Gastrocnemius medialis (tissue), 4 donors: ENCODE results near the gene PRSS8. TPM values are rescaled to one million over a fixed set of nuclear protein-coding genes. Genes with fewer than 3 reads are reported as not detected.

Source experiments
- ATAC-seq, 2 donors: fragments of 150-250 bp; one replicate each; pipeline ENCODE4 v1.9.1; 2016
- DNase-seq, 2 donors: peaks; one replicate each; pipeline ENCODE4 v3.0.0-alpha.2; 2019
- H3K27ac ChIP-seq, 4 donors: fragments of 200-600 bp; sonication (generic); 1 replicate in 1 of 4; 2 replicates in 3 of 4; pipeline ENCODE4 v1.5.1; 2016 to 2018; ENCODE audit warnings: mild to moderate bottlenecking in 2 of 4, moderate library complexity in 1 of 4
- H3K27me3 ChIP-seq, 3 donors: fragments of 200-600 bp; sonication (generic) in 2 of 3; 1 replicate in 1 of 3; 2 replicates in 2 of 3; pipeline versions ENCODE4 v1.5.1 to v1.6.0; 2016 to 2019; ENCODE audit warnings: mild to moderate bottlenecking in 1 of 3, moderate library complexity in 1 of 3
- H3K36me3 ChIP-seq, 2 donors: fragments of 200-600 bp; sonication (generic) in 1 of 2; one replicate each; pipeline ENCODE4 v1.5.1; 2017 to 2018
- H3K4me1 ChIP-seq, 2 donors: fragments of 200-600 bp; sonication (generic) in 1 of 2; one replicate each; pipeline ENCODE4 v1.5.1; 2016 to 2017; ENCODE audit warnings: mild to moderate bottlenecking in 2 of 2
- H3K4me3 ChIP-seq, 4 donors: fragments of 200-600 bp; sonication (generic) in 3 of 4; 1 replicate in 1 of 4; 2 replicates in 3 of 4; pipeline ENCODE4 v1.5.1; 2016 to 2019; ENCODE audit warnings: mild to moderate bottlenecking in 2 of 4
- H3K9me3 ChIP-seq, 3 donors: fragments of 200-600 bp; sonication (generic) in 2 of 3; 1 replicate in 1 of 3; 2 replicates in 2 of 3; pipeline ENCODE4 v1.5.1; 2016 to 2019
- POLR2A ChIP-seq, 2 donors: fragments of 450-650 bp; IDR thresholded peaks; one replicate each; pipeline ENCODE4 v1.6.1; 2017; ENCODE audit warnings: antibody characterized with exemption in 2 of 2, mild to moderate bottlenecking in 2 of 2, moderate library complexity in 2 of 2
- in situ Hi-C, 4 donors: fragments of 200-750 bp; cut with MboI; loops; one replicate each; pipeline versions ENCODE4 v1.15.0 to v1.8.0; 2017; ENCODE audit warnings: low sequenced_read_pairs in 4 of 4
- intact Hi-C: fragments of 100-400 bp; cut with DNase I; formaldehyde crosslinking; loops from one replicate; pipeline ENCODE4 v1.15.1; 2023; ENCODE audit warnings: low total_unique reads
- total RNA-seq, 4 donors: library from RNA; depleted of rRNA; stranded (reverse); fragments of >200 nt; gene quantifications; one replicate each; pipeline versions ENCODE4 v1.1.0 to v1.2.3, GENCODE V29; 2016
- TF ChIP-seq, protein P1 (sequence below), 5 experiments: fragments of 450-650 bp in 3 of 5; fragments of 200-600 bp in 2 of 5; sonication (generic) in 2 of 5; IDR thresholded peaks in 4 of 5; conservative IDR thresholded peaks in 1 of 5; 1 replicate in 4 of 5; 2 replicates in 1 of 5; pipeline ENCODE4 v1.5.1; 2016 to 2019; ENCODE audit warnings: antibody characterized with exemption in 5 of 5, mild to moderate bottlenecking in 3 of 5, moderate library complexity in 3 of 5

PRSS8 gene
- total RNA-seq, 4 donors from 2014 or later = 0.24 to 1.2 TPM; not detected in 2

DNA sequence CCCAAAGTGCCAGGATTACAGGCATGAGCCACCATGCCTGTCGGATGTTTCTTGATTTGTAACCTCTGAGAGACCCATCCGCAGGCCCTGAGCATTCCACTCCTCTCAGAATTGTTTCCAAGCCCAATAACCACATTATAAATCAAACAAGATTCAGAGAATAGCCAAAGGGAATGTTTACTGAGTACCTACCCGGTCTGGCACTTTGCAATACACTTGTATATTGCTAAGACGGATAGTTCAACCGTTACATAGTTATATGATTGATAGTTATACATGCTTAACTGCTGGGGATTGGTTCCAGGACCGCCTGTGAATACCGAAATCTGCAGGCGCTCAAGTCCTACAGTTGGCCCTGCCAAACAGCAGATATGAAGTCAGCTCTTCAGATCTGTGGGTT, 21.1 kb downstream of the PRSS8 start:
- H3K27ac ChIP-seq = peak overlapping the region; percentile 66 to 96 (median 84)
- intact Hi-C loops = no loop called here
- peaks cover 47 to 52% of the 10 kb centered on the region in 2 donors for H3K4me1 ChIP-seq
- in situ Hi-C loops = no loop called here
- no peak for TF ChIP-seq POLR2A (IDR thresholded peaks at IDR 0.05)
- TF ChIP-seq, protein P1, sequence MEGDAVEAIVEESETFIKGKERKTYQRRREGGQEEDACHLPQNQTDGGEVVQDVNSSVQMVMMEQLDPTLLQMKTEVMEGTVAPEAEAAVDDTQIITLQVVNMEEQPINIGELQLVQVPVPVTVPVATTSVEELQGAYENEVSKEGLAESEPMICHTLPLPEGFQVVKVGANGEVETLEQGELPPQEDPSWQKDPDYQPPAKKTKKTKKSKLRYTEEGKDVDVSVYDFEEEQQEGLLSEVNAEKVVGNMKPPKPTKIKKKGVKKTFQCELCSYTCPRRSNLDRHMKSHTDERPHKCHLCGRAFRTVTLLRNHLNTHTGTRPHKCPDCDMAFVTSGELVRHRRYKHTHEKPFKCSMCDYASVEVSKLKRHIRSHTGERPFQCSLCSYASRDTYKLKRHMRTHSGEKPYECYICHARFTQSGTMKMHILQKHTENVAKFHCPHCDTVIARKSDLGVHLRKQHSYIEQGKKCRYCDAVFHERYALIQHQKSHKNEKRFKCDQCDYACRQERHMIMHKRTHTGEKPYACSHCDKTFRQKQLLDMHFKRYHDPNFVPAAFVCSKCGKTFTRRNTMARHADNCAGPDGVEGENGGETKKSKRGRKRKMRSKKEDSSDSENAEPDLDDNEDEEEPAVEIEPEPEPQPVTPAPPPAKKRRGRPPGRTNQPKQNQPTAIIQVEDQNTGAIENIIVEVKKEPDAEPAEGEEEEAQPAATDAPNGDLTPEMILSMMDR (IDR thresholded peaks at IDR 0.05 in 4 of 5, conservative IDR thresholded peaks at IDR 0.05 in 1 of 5) = no peak
- ATAC-seq (no peak), DNase-seq (no peak)
- peaks cover 0 to 36% of the 10 kb centered on the region in 2 donors for H3K36me3 ChIP-seq
- no peak overlapping the region for H3K4me3 ChIP-seq
- no peaks in the 10 kb centered on the region for H3K9me3 ChIP-seq
- no peaks in the 10 kb centered on the region for H3K27me3 ChIP-seq

DNA sequence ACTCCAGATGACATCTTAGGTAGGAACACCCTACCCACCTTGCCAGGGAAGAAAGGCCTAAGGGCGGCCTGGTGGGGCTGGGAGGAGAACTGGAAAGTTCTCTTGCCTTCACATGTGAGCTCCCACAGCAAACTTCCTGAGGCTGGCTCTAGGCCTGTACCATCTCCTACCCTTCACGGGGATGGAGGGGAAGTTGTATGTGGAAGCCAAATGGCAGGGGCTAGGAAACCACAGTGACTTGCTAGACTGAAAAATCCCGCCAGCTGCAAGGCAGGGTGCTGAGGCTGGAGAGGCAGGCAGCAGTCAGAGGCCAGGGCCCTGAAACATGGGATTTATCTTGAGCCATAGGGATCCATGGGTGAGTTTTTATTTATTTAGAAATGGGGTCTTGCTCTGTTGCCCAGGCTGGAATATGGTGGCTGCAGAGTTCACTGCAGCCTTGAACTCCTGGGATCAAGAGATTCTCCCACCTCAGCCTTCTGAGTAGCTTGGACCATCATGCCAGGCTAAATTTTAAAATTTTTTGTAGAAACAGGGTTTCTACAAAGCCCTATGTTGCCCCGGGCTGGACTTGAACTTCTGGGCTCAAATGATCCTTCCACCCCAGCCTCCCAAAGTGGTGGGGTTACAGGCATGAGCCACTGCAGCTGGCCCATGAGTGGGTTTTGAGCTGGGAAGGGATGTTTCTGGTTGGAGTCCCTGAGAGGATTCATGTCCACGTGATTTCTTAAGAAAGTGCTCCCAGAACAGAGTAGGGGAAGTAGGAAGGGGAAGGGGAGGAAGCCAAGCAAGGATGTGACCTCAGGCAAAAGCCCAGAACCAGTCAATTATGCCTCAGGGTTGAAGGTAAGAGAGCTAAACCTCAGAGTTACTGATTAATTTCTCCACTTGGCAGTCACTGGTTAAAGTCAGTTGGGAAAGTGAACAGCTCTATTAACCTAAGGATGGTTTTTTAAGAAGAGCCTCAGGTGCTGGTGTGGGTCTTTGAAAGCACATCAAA, 22.1 kb downstream of the PRSS8 start:
- peak in 1 of 2 donors; percentile 46 for DNase-seq
- Histone ChIP-seq H3K4me1 (peaks cover 45 to 53% of the 10 kb centered on the region in 2 donors), H3K27ac (peak overlapping the region; percentile 66 to 96 (median 84)), H3K9me3 (no peaks in the 10 kb centered on the region), H3K27me3 (no peaks in the 10 kb centered on the region), H3K4me3 (no peak overlapping the region), H3K36me3 (peaks cover 0 to 31% of the 10 kb centered on the region in 2 donors)
- intact Hi-C loops (no loop called here), in situ Hi-C loops (no loop called here)
- TF ChIP-seq, protein P1 (IDR thresholded peaks at IDR 0.05 in 4 of 5, conservative IDR thresholded peaks at IDR 0.05 in 1 of 5) = no peak
- no peak for ATAC-seq

DNA sequence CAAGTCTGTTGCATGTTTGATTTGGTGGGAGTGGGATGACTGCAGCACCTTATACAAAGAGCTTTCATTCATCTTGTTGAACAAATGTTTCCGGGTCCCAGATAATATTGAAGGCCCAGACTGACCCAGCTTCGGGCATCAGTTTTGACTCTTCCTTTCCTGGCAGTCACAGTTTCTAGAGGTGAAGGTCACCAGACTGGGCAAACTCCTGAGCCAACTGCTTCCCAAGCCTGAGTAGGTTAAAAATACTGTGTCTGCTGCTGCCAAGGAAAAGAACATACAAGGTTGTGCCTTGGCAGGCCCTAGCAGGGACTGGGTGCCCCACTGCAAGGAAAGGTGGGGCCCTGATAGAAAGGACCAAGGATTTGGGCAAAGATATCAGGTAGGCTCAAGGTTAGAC, 22.8 kb downstream of the PRSS8 start:
- H3K36me3 ChIP-seq = peaks cover 0 to 31% of the 10 kb centered on the region in 2 donors
- no peaks in the 10 kb centered on the region for H3K27me3 ChIP-seq
- no peak overlapping the region for H3K4me3 ChIP-seq
- ATAC-seq (peak; percentile 48 to 74), DNase-seq (peak; percentile 42 to 82)
- peak overlapping the region; percentile 66 to 96 (median 84) for H3K27ac ChIP-seq
- TF ChIP-seq POLR2A (IDR thresholded peaks at IDR 0.05) = no peak
- TF ChIP-seq, protein P1 (IDR thresholded peaks at IDR 0.05 in 4 of 5, conservative IDR thresholded peaks at IDR 0.05 in 1 of 5) = no peak
- H3K4me1 ChIP-seq = peaks cover 45 to 48% of the 10 kb centered on the region in 2 donors
- intact Hi-C loops = no loop called here
- in situ Hi-C loops = no loop called here
- H3K9me3 ChIP-seq = no peaks in the 10 kb centered on the region

DNA sequence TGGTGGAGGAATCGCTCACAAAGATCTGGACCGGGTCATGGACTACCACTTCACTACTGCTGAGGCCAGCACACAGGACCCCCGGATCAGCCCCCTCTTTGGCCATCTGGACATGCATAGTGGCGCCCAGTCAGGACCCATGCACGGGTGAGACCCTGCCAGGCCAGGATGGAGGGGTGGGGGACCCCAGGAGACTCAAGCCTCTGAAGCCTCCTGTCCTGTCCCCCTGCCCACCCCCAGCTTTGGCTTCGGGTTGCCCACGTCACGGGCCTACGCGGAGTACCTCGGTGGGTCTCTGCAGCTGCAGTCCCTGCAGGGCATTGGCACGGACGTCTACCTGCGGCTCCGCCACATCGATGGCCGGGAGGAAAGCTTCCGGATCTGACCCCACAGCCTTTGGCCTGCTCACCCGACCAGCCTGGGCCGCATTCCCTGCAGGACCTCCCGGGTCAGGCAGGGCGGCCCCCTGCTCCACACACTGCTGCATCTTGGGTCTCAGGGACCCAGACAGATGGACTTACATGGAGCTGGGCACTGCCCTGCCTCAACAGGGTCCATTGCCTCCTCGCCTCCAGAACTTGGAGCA, 23.6 kb downstream of the PRSS8 start:
- ATAC-seq = no peak
- TF ChIP-seq, protein P1 (IDR thresholded peaks at IDR 0.05 in 4 of 5, conservative IDR thresholded peaks at IDR 0.05 in 1 of 5) = no peak
- TF ChIP-seq POLR2A (IDR thresholded peaks at IDR 0.05) = no peak
- intact Hi-C loops (no loop called here), in situ Hi-C loops (no loop called here)
- no peak for DNase-seq
- Histone ChIP-seq H3K4me3 (no peak overlapping the region), H3K9me3 (no peaks in the 10 kb centered on the region), H3K27ac (peak overlapping the region; percentile 66 to 96 (median 84)), H3K4me1 (peaks cover 46 to 47% of the 10 kb centered on the region in 2 donors), H3K27me3 (no peaks in the 10 kb centered on the region), H3K36me3 (peaks cover 0 to 31% of the 10 kb centered on the region in 2 donors)
